ENCODE measurements around the gene FCN3. TPM values are rescaled to one million over a fixed set of nuclear protein-coding genes. Genes with fewer than 3 reads are reported as not detected.

Gene FCN3
- total RNA-seq, 1 experiment from 2014 or later = not detected

DNA sequence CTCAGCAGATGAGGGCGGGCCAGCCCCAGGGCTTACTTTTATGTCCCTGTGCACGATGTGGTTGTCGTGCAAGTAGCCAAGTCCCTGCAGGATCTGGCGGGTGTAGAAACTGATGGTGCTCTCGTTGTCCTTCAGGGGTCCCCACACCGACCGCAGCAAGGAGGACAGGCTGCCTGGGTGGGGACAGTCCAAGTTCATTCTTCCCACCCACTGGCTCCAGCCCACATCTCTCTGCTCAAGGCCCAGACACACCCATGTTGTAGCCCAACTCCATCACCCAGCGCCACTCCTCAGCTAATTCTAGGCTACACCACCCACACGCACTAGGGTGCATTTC lies 14.8 kb downstream of the FCN3 start:
- intact Hi-C loops (cut with micrococcal nuclease) = no loop called here
- ChIA-PET POLR2A (no interaction called here), CTCF (interaction anchor here (0.6 to 0.9 kb wide), 3 partner anchors 35 to 594 kb away, joined by 3 read pairs; no protein-coding TSS in a partner anchor)
- H3K36me3 Mint-ChIP-seq (ENCODE audit: insufficient read depth, unreplicated experiment) = peaks cover 62% of the 10 kb centered on the region
- no peak for DNase-seq (ENCODE audit: unreplicated experiment)
- H3K27ac Mint-ChIP-seq (ENCODE audit: low read depth, unreplicated experiment) = no peak overlapping the region
- H3K9me3 Mint-ChIP-seq (ENCODE audit: unreplicated experiment) = no peaks in the 10 kb centered on the region
- no peak overlapping the region for H3K4me3 Mint-ChIP-seq (ENCODE audit: unreplicated experiment)
- no peaks in the 10 kb centered on the region for H3K27me3 Mint-ChIP-seq (ENCODE audit: insufficient read depth, unreplicated experiment)
- H3K4me1 Mint-ChIP-seq (ENCODE audit: insufficient read depth, unreplicated experiment) = peaks cover 10% of the 10 kb centered on the region
- BruUV-seq (replicated peaks) = no TSS peak
- TF ChIP-seq, protein P1, sequence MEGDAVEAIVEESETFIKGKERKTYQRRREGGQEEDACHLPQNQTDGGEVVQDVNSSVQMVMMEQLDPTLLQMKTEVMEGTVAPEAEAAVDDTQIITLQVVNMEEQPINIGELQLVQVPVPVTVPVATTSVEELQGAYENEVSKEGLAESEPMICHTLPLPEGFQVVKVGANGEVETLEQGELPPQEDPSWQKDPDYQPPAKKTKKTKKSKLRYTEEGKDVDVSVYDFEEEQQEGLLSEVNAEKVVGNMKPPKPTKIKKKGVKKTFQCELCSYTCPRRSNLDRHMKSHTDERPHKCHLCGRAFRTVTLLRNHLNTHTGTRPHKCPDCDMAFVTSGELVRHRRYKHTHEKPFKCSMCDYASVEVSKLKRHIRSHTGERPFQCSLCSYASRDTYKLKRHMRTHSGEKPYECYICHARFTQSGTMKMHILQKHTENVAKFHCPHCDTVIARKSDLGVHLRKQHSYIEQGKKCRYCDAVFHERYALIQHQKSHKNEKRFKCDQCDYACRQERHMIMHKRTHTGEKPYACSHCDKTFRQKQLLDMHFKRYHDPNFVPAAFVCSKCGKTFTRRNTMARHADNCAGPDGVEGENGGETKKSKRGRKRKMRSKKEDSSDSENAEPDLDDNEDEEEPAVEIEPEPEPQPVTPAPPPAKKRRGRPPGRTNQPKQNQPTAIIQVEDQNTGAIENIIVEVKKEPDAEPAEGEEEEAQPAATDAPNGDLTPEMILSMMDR (IDR thresholded peaks at IDR 0.05; ENCODE audit: unreplicated experiment) = no peak

DNA sequence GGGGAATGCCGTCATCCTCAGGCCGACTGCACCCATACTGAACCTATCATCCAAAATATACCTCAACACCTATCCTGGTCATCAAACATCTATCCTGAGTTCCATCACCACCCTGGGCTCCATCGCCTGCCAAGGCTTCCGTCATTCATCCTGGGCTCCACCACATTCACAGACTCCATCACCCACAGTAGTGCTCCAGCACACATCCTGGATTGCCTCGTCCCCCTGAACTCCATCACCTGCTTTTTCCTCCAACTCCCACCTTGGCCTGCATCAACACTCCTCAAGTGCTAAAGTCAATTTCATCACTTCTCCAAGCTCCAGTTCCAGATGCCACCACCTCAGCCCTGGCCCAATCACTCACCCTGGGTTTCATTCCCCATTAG lies 15.7 kb downstream of the FCN3 start:
- Mint-ChIP-seq H3K4me3 (ENCODE audit: unreplicated experiment) (no peak overlapping the region), H3K9me3 (ENCODE audit: unreplicated experiment) (no peaks in the 10 kb centered on the region), H3K36me3 (ENCODE audit: insufficient read depth, unreplicated experiment) (peaks cover 68% of the 10 kb centered on the region), H3K27me3 (ENCODE audit: insufficient read depth, unreplicated experiment) (no peaks in the 10 kb centered on the region), H3K4me1 (ENCODE audit: insufficient read depth, unreplicated experiment) (peaks cover 4% of the 10 kb centered on the region), H3K27ac (ENCODE audit: low read depth, unreplicated experiment) (no peak overlapping the region)
- TF ChIP-seq, protein P1 (IDR thresholded peaks at IDR 0.05; ENCODE audit: unreplicated experiment) = no peak
- DNase-seq (ENCODE audit: unreplicated experiment) = no peak
- intact Hi-C loops (cut with micrococcal nuclease) = no loop called here
- BruUV-seq (replicated peaks) = no TSS peak
- ChIA-PET POLR2A (interaction anchor here (3.6 kb wide), 1 partner anchor 16 kb away, joined by 15 read pairs; the partner anchor contains the start of gene SYTL1), CTCF (interaction anchor here (0.6 to 4.1 kb wide), 6 partner anchors 14 to 58 kb away, joined by 3 to 45 read pairs (median 12); partner anchors contain the start of gene SYTL1)

DNA sequence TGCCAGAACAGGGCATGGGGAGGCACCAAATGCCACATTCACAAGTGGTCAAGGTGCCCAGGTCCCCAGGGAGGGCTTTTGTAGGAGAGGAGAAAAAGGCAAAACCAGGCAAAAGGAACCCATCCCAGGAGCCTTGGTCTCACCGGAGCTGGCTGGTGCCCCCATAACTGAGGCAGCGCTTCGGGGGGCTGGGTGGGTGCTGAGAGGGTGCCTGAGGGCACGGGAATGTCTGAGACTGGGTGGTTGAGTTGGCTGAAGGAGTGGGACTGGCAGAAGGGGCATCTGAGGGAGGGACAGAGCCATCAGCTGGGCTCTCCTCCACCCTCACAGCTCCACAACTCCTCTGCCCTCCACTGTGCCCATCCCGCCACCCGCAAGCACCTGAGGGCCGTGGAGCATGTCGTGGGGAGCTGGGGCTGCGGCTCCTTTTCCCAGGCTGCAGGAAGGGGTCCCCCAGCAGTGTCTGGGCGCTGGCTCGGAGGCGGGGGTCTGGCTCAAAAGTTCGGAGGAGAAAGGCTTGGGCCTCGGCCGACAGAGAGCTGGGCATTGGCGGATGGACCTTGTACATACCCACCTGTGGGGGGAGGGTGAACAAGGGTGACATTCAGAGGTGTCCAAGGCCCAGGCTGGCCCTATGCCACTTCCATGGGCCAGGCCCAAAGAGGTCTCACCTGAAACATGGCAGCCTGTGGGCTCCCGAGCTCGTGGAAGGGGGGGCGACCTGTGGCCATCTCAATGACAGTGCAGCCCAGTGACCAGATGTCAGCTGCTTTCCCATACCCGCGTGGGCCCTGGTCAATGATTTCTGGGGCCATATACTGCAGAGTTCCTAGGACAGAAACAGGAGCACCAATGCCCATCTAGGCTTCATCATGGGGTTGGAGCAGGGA lies 16.3 kb downstream of the FCN3 start:
- POLR2A ChIA-PET = interaction anchor here (3.6 kb wide), 1 partner anchor 15 kb away, joined by 15 read pairs; the partner anchor contains the start of gene SYTL1
- Mint-ChIP-seq H3K4me1 (ENCODE audit: insufficient read depth, unreplicated experiment) (peaks cover 4% of the 10 kb centered on the region), H3K27ac (ENCODE audit: low read depth, unreplicated experiment) (no peak overlapping the region), H3K36me3 (ENCODE audit: insufficient read depth, unreplicated experiment) (peaks cover 68% of the 10 kb centered on the region), H3K4me3 (ENCODE audit: unreplicated experiment) (no peak overlapping the region), H3K9me3 (ENCODE audit: unreplicated experiment) (no peaks in the 10 kb centered on the region), H3K27me3 (ENCODE audit: insufficient read depth, unreplicated experiment) (no peaks in the 10 kb centered on the region)
- DNase-seq (ENCODE audit: unreplicated experiment) = no peak
- intact Hi-C loops (cut with micrococcal nuclease) = no loop called here
- CTCF ChIA-PET = interaction anchor here (0.6 to 4.1 kb wide), 10 partner anchors 8 to 57 kb away, joined by 3 to 45 read pairs (median 8); partner anchors contain the start of genes CD164L2, MAP3K6 and SYTL1
- TF ChIP-seq, protein P1 (IDR thresholded peaks at IDR 0.05; ENCODE audit: unreplicated experiment) = no peak
- BruUV-seq (replicated peaks) = no TSS peak

DNA sequence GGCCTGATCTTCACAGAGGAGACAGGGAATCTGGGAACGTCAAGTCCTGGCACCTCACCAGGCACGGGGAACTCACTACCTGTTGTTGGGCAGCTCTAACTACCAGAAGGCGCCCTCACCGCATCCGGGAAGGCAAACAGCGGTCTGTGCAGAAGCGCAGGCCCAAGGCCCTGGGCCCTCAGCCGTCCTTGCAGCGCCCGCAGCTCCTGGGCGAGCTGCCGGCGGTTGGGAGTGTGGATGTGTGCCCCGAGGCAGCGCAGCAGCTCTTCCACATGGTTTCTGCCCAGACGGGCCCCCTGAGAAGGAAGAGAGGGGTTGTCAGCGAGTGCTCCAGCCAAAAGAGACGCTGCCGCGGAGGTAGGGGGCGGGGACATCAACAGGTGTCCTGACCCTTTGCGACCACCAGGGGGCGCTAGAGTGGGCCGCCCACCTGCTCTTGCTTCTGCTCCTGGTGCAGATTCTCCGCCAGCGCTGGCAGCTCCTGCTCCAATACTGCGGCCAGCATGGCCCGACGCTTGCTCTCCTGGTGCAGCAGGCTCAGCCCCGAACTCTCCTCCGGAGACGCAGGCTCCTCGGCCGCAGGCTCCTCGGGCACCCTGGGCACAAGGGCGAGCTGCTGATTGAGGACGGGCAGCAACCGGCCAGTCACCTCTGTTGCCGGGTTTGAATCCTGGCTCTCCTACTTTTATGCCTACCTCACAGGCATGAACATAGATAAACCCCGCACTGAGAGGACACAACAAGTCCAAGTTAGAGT lies 17.2 kb downstream of the FCN3 start:
- Mint-ChIP-seq H3K27ac (ENCODE audit: low read depth, unreplicated experiment) (no peak overlapping the region), H3K4me3 (ENCODE audit: unreplicated experiment) (no peak overlapping the region), H3K27me3 (ENCODE audit: insufficient read depth, unreplicated experiment) (no peaks in the 10 kb centered on the region), H3K9me3 (ENCODE audit: unreplicated experiment) (no peaks in the 10 kb centered on the region), H3K36me3 (ENCODE audit: insufficient read depth, unreplicated experiment) (peaks cover 69% of the 10 kb centered on the region), H3K4me1 (ENCODE audit: insufficient read depth, unreplicated experiment) (peaks cover 4% of the 10 kb centered on the region)
- TF ChIP-seq, protein P1 (IDR thresholded peaks at IDR 0.05; ENCODE audit: unreplicated experiment) = peak; percentile 95
- BruUV-seq (replicated peaks) = no TSS peak
- POLR2A ChIA-PET = interaction anchor here (0.7 to 3.6 kb wide), 2 partner anchors 15 to 43 kb away, joined by 4 to 15 read pairs; partner anchors contain the start of gene SYTL1
- peak; percentile 50 for DNase-seq (ENCODE audit: unreplicated experiment)
- intact Hi-C loops (cut with micrococcal nuclease) = no loop called here
- CTCF ChIA-PET = interaction anchor here (0.5 to 4.1 kb wide), 22 partner anchors 9 to 510 kb away, joined by 3 to 45 read pairs (median 4); partner anchors contain the start of genes CD164L2, MAP3K6 and SYTL1
